HepG2 (cell line): ENCODE data around the gene NUPR2. TPM values are rescaled to one million over a fixed set of nuclear protein-coding genes. Genes with fewer than 3 reads are reported as not detected.
A peak's percentile ranks its signal among the peaks of the same experiment; 100 is the strongest.

Experiments
- ARID2 ChIP-seq: sonication (generic); formaldehyde crosslinking; IDR thresholded peaks from 2 replicates; pipeline ENCODE4 v1.8.1; 2022; ENCODE audit warnings: mild to moderate bottlenecking, missing genetic modification reagents, borderline replicate concordance
- E2F5 ChIP-seq: sonication (generic); formaldehyde crosslinking; conservative IDR thresholded peaks from 2 replicates; pipeline ENCODE4 v1.4.0; 2020; ENCODE audit warnings: missing genetic modification reagents
- IRF9 ChIP-seq: sonication (generic); formaldehyde crosslinking; IDR thresholded peaks from 2 replicates; pipeline ENCODE4 v1.8.0; 2022; ENCODE audit warnings: missing genetic modification reagents, mild to moderate bottlenecking, borderline replicate concordance
- MLX ChIP-seq: IDR thresholded peaks from 2 replicates; pipeline ENCODE4 v1.6.1; 2016
- MXI1 ChIP-seq: IDR thresholded peaks from 3 replicates; pipeline ENCODE4 v1.6.1; 2012; ENCODE audit warnings: low read depth, low read length, inconsistent platforms, borderline replicate concordance
- POLR2AphosphoS2 ChIP-seq: IDR thresholded peaks from 2 replicates; pipeline ENCODE4 v1.6.1; 2011; ENCODE audit warnings: low read depth, low read length, improper control_type of control experiment
- PRMT3 ChIP-seq: sonication (generic); formaldehyde crosslinking; IDR thresholded peaks from 2 replicates; pipeline ENCODE4 v1.8.1; 2022; ENCODE audit warnings: low read depth, mild to moderate bottlenecking, moderate library complexity, missing genetic modification reagents, borderline replicate concordance
- RBM39 ChIP-seq: fragments of 200-400 bp; formaldehyde crosslinking; IDR thresholded peaks from one replicate; pipeline ENCODE4 v1.6.1; 2018; ENCODE audit warnings: antibody characterized with exemption, mild to moderate bottlenecking, low read depth, low read length; ENCODE audit not compliant: poor library complexity, severe bottlenecking
- STAT5B ChIP-seq: sonication (generic); formaldehyde crosslinking; IDR thresholded peaks from 2 replicates; pipeline ENCODE4 v1.4.0; 2020; ENCODE audit warnings: missing genetic modification reagents
- ZBTB1 ChIP-seq: sonication (generic); formaldehyde crosslinking; IDR thresholded peaks from 2 replicates; pipeline ENCODE4 v1.4.0; 2020; ENCODE audit warnings: missing genetic modification reagents, borderline replicate concordance
- ZFP36L1 ChIP-seq: sonication (generic); formaldehyde crosslinking; IDR thresholded peaks from 2 replicates; pipeline ENCODE4 v1.8.0; 2022; ENCODE audit warnings: mild to moderate bottlenecking, missing genetic modification reagents, moderate library complexity
- ZFP36L2 ChIP-seq: sonication (generic); formaldehyde crosslinking; IDR thresholded peaks from 2 replicates; pipeline ENCODE4 v1.4.0; 2020; ENCODE audit warnings: missing genetic modification reagents
- ZFX ChIP-seq: sonication (generic); formaldehyde crosslinking; IDR thresholded peaks from 2 replicates; pipeline ENCODE4 v1.4.0; 2020; ENCODE audit warnings: mild to moderate bottlenecking, low read depth, missing genetic modification reagents, moderate library complexity
- ZGPAT ChIP-seq: IDR thresholded peaks from 2 replicates; pipeline ENCODE4 v1.6.1; 2016; ENCODE audit warnings: mild to moderate bottlenecking
- ZMYM4 ChIP-seq: sonication (generic); formaldehyde crosslinking; IDR thresholded peaks from 2 replicates; pipeline ENCODE4 v1.8.1; 2023; ENCODE audit warnings: mild to moderate bottlenecking, missing genetic modification reagents
- ZNF230 ChIP-seq: sonication (generic); formaldehyde crosslinking; IDR thresholded peaks from 2 replicates; pipeline ENCODE4 v1.4.0; 2020; ENCODE audit warnings: mild to moderate bottlenecking, missing genetic modification reagents
- ZNF264 ChIP-seq: sonication (generic); formaldehyde crosslinking; IDR thresholded peaks from 2 replicates; pipeline ENCODE4 v1.4.0; 2020; ENCODE audit warnings: missing genetic modification reagents
- ZNF280D ChIP-seq: sonication (generic); formaldehyde crosslinking; IDR thresholded peaks from 2 replicates; pipeline ENCODE4 v1.5.1; 2020; ENCODE audit warnings: mild to moderate bottlenecking, missing genetic modification reagents
- ZNF510 ChIP-seq: sonication (generic); formaldehyde crosslinking; IDR thresholded peaks from 2 replicates; pipeline ENCODE4 v1.4.0; 2020; ENCODE audit warnings: low read depth, mild to moderate bottlenecking, missing genetic modification reagents
- ZNF766 ChIP-seq: sonication (generic); formaldehyde crosslinking; IDR thresholded peaks from 2 replicates; pipeline ENCODE4 v1.5.0; 2020; ENCODE audit warnings: missing genetic modification reagents, borderline replicate concordance
- polyA plus RNA-seq, 8 experiments: library from polyadenylated mRNA; depleted of rRNA in 3 of 8; stranded (reverse) in 7 of 8; unstranded in 1 of 8; fragments of >200 nt; fragmentation: Illumina TruSeq in 4 of 8; extraction: Trizol in 4 of 8; gene quantifications; 2 replicates each; pipeline versions ENCODE4 v1.2.1 to v1.2.3, GENCODE V29; 2011 to 2016; ENCODE audit warnings: low read depth in 4 of 8, missing spikeins in 1 of 8, mixed read lengths in 1 of 8; ENCODE audit not compliant: insufficient read depth in 1 of 8
- total RNA-seq, 5 experiments: library from RNA; depleted of rRNA; stranded (reverse); fragments of >200 nt; fragmentation: Illumina TruSeq; extraction: Trizol; gene quantifications; 2 replicates each; pipeline ENCODE4 v1.2.3, GENCODE V29; 2016; ENCODE audit warnings: low read depth in 1 of 5

The NUPR2 gene
- total and polyA plus RNA-seq, 2 of the 13 experiments (the other 11 are each of a cell fraction or from before 2014, with no cell fraction given) = not detected

GRCh38 chr7:56074371-56074791 lies 41.8 kb downstream of the NUPR2 start (continued):
- TF ChIP-seq E2F5 (CRISPR knock-in tag) (no peak), ZGPAT (CRISPR knock-in tag) (0 out of 2 replicates have a peak, but pooled peaks have one; percentile 34), ZNF510 (no peak), ZFP36L2 (CRISPR knock-in tag) (no peak), STAT5B (CRISPR knock-in tag) (no peak), MXI1 (peak; percentile 26; the same call in 1 of the 3 replicates), ZFX (CRISPR knock-in tag) (peak; percentile 24; the same call in 1 of the 2 replicates), POLR2AphosphoS2 (no peak), ARID2 (CRISPR knock-in tag) (no peak), ZNF766 (CRISPR knock-in tag) (no peak), ZFP36L1 (CRISPR knock-in tag) (no peak), ZMYM4 (CRISPR knock-in tag) (peak; percentile 68; the same call in 1 of the 2 replicates), ZBTB1 (CRISPR knock-in tag) (no peak), MLX (CRISPR knock-in tag) (no peak), ZNF280D (CRISPR knock-in tag) (peak; percentile 58; the same call in 1 of the 2 replicates), ZNF230 (CRISPR knock-in tag) (no peak), IRF9 (CRISPR knock-in tag) (peak; percentile 34; the same call in 1 of the 2 replicates), PRMT3 (no peak), RBM39 (no peak), ZNF264 (CRISPR knock-in tag) (no peak)
